A549 (cell line): ENCODE results near the gene PKDCC. TPM values are rescaled to one million over a fixed set of nuclear protein-coding genes. Genes with fewer than 3 reads are reported as not detected.

Source experiments
- polyA plus RNA-seq, 4 experiments: library from polyadenylated mRNA; depleted of rRNA in 3 of 4; stranded (reverse); fragments of >200 nt; fragmentation: RNase III in 1 of 4; extraction: RNeasy Plus Mini Kit Qiagen cat#74134 plus additional on column Dnase treatment in 1 of 4; gene quantifications; 2 replicates in 3 of 4; 3 replicates in 1 of 4; pipeline ENCODE4 v1.2.3, GENCODE V29; 2011 to 2017

The PKDCC gene
- polyA plus RNA-seq, 2 of the 4 experiments (the other 2 are of a cell fraction), result 30.0 to 64.5 TPM

Other genes with a start within 250 kb of the PKDCC start
- gene EML4, start 121.3 kb downstream of the PKDCC start, polyA plus RNA-seq (2011; rRNA removed), result 115 and 130 TPM in 2 replicates
- gene EML4, start 121.3 kb downstream of the PKDCC start, polyA plus RNA-seq (2017; fragmentation: RNase III; extraction: RNeasy Plus Mini Kit Qiagen cat#74134 plus additional on column Dnase treatment), result 34.6 to 39.0 TPM (median 36.3 TPM) in 3 replicates